Measurements from ENCODE around the gene ABCC2.

- TF ChIP-seq EZH2phosphoT487 (IDR thresholded peaks at IDR 0.05; ENCODE audit: low read depth, severe bottlenecking, unreplicated experiment) (no peak), CTCF (IDR thresholded peaks at IDR 0.05; ENCODE audit: poor library complexity) (no peak)
These were observed 93.0 kb downstream of the ABCC2 start for GRCh38 chr10:99875473-99875872.
